HEK293 (cell line): ENCODE results near the gene CTAG1A.

ENCODE experiments used
- CTCF ChIA-PET: fragments of 350-600 bp; formaldehyde crosslinking; extraction: SDS; loops from one replicate; lab custom pipeline; 2021; ENCODE audit warnings: antibody characterized with exemption; lab: Yijun Ruan, JAX
- POLR2A ChIA-PET: fragments of 300-600 bp; formaldehyde crosslinking; extraction: SDS; loops from one replicate; lab custom pipeline; 2020; ENCODE audit warnings: antibody characterized with exemption, inconsistent platforms; lab: Yijun Ruan, JAX
- H3K27ac ChIP-seq: fragments of 200-500 bp; sonication (Bioruptor generic); 2 replicates; pipeline ENCODE4 v1.5.1; 2014; ENCODE audit warnings: low read depth, low read length, control low read depth, inconsistent platforms; ENCODE audit errors: extremely low read depth
- H3K36me3 ChIP-seq, 2 experiments: fragments of 200-500 bp in 1 of 2; sonication (Bioruptor generic) in 1 of 2; 1 replicate in 1 of 2; 2 replicates in 1 of 2; pipeline ENCODE4 v1.5.1; 2014 to 2017; ENCODE audit warnings: inconsistent platforms in 2 of 2, low read length in 2 of 2; ENCODE audit not compliant: control insufficient read depth in 2 of 2, insufficient read depth in 1 of 2
- H3K4me1 ChIP-seq: fragments of 200-500 bp; sonication (Bioruptor generic); 2 replicates; pipeline ENCODE4 v1.5.1; 2014; ENCODE audit warnings: mild to moderate bottlenecking, low read length, inconsistent platforms; ENCODE audit not compliant: control insufficient read depth, insufficient read depth
- H3K4me3 ChIP-seq: 2 replicates; pipeline ENCODE4 v1.5.1; 2011; ENCODE audit warnings: low read depth, mild to moderate bottlenecking, control low read depth, low read length, moderate library complexity
- H3K9me3 ChIP-seq: fragments of 200-500 bp; sonication (Bioruptor generic); 2 replicates; pipeline ENCODE4 v1.5.1; 2014; ENCODE audit warnings: low read depth, low read length, inconsistent platforms; ENCODE audit not compliant: control insufficient read depth, insufficient read depth
- GLIS2 ChIP-seq: fragments of 450-650 bp; formaldehyde crosslinking; IDR thresholded peaks from 2 replicates; pipeline ENCODE4 v1.5.1; 2016; ENCODE audit warnings: missing biosample characterization, missing genetic modification characterization
- REPIN1 ChIP-seq: fragments of 450-650 bp; formaldehyde crosslinking; IDR thresholded peaks from 2 replicates; pipeline ENCODE4 v1.5.1; 2017; ENCODE audit warnings: missing biosample characterization, missing genetic modification characterization, low read depth
- ZBTB17 ChIP-seq: fragments of 450-650 bp; formaldehyde crosslinking; IDR thresholded peaks from 2 replicates; pipeline ENCODE4 v1.5.1; 2016; ENCODE audit warnings: missing biosample characterization, missing genetic modification characterization
- ZBTB20 ChIP-seq: fragments of 450-650 bp; formaldehyde crosslinking; IDR thresholded peaks from 2 replicates; pipeline ENCODE4 v1.5.1; 2016; ENCODE audit warnings: missing biosample characterization, missing genetic modification characterization
- ZBTB8A ChIP-seq: fragments of 450-650 bp; formaldehyde crosslinking; IDR thresholded peaks from 2 replicates; pipeline ENCODE4 v1.5.1; 2016; ENCODE audit warnings: missing biosample characterization, missing genetic modification characterization
- ZFP69B ChIP-seq: fragments of 450-650 bp; formaldehyde crosslinking; IDR thresholded peaks from 2 replicates; pipeline ENCODE4 v1.5.1; 2016; ENCODE audit warnings: missing biosample characterization, missing genetic modification characterization
- ZNF169 ChIP-seq: fragments of 450-650 bp; formaldehyde crosslinking; IDR thresholded peaks from 2 replicates; pipeline ENCODE4 v1.5.1; 2016; ENCODE audit warnings: missing biosample characterization, missing genetic modification characterization
- ZNF214 ChIP-seq: fragments of 450-650 bp; formaldehyde crosslinking; IDR thresholded peaks from 2 replicates; pipeline ENCODE4 v1.5.1; 2017; ENCODE audit warnings: missing biosample characterization, mild to moderate bottlenecking, missing genetic modification characterization, borderline replicate concordance
- ZNF473 ChIP-seq: fragments of 450-650 bp; formaldehyde crosslinking; IDR thresholded peaks from 2 replicates; pipeline ENCODE4 v1.5.1; 2017; ENCODE audit warnings: missing biosample characterization, missing genetic modification characterization
- ZNF521 ChIP-seq: fragments of 450-650 bp; formaldehyde crosslinking; IDR thresholded peaks from 2 replicates; pipeline ENCODE4 v1.5.1; 2017; ENCODE audit warnings: missing biosample characterization, mild to moderate bottlenecking, missing genetic modification characterization
- ZNF529 ChIP-seq: fragments of 450-650 bp; formaldehyde crosslinking; IDR thresholded peaks from 2 replicates; pipeline ENCODE4 v1.5.1; 2017; ENCODE audit warnings: missing genetic modification characterization, missing biosample characterization; ENCODE audit not compliant: insufficient replicate concordance
- ZNF600 ChIP-seq: fragments of 450-650 bp; formaldehyde crosslinking; IDR thresholded peaks from 2 replicates; pipeline ENCODE4 v1.5.1; 2016; ENCODE audit warnings: missing biosample characterization, missing genetic modification characterization
- ZNF623 ChIP-seq: fragments of 450-650 bp; formaldehyde crosslinking; IDR thresholded peaks from 2 replicates; pipeline ENCODE4 v1.5.1; 2016; ENCODE audit warnings: missing biosample characterization, missing genetic modification characterization
- TF ChIP-seq, protein P1 (sequence below): fragments of 450-650 bp; formaldehyde crosslinking; IDR thresholded peaks from 2 replicates; pipeline ENCODE4 v1.5.1; 2016; ENCODE audit warnings: missing biosample characterization, missing genetic modification characterization, low read depth
- TF ChIP-seq, protein P2 (sequence below): fragments of 450-650 bp; formaldehyde crosslinking; optimal IDR thresholded peaks from 2 replicates; pipeline ENCODE3; 2016; ENCODE audit warnings: missing biosample characterization, mild to moderate bottlenecking, missing genetic modification characterization
- TF ChIP-seq, protein P3 (sequence below): fragments of 450-650 bp; formaldehyde crosslinking; IDR thresholded peaks from 2 replicates; pipeline ENCODE4 v1.5.1; 2016; ENCODE audit warnings: missing biosample characterization, missing genetic modification characterization
- TF ChIP-seq, protein P4 (sequence below): fragments of 450-650 bp; formaldehyde crosslinking; IDR thresholded peaks from 2 replicates; pipeline ENCODE4 v1.5.1; 2016; ENCODE audit warnings: missing biosample characterization, missing genetic modification characterization
- TF ChIP-seq, protein P5 (sequence below): fragments of 450-650 bp; formaldehyde crosslinking; IDR thresholded peaks from 2 replicates; pipeline ENCODE4 v1.5.1; 2016; ENCODE audit warnings: missing biosample characterization, missing genetic modification characterization
- TF ChIP-seq, protein P6 (sequence below): fragments of 450-650 bp; formaldehyde crosslinking; IDR thresholded peaks from 2 replicates; pipeline ENCODE4 v1.5.1; 2017; ENCODE audit warnings: missing biosample characterization, missing genetic modification characterization
- TF ChIP-seq, protein P7 (sequence below): sonication (generic); formaldehyde crosslinking; IDR thresholded peaks from 2 replicates; pipeline ENCODE4 v1.8.1; 2022; ENCODE audit warnings: mild to moderate bottlenecking, moderate library complexity, missing genetic modification reagents
- TF ChIP-seq, protein P8 (sequence below): fragments of 450-650 bp; formaldehyde crosslinking; IDR thresholded peaks from 2 replicates; pipeline ENCODE4 v1.5.1; 2016; ENCODE audit warnings: missing biosample characterization, missing genetic modification characterization

CTAG1A gene

DNA sequence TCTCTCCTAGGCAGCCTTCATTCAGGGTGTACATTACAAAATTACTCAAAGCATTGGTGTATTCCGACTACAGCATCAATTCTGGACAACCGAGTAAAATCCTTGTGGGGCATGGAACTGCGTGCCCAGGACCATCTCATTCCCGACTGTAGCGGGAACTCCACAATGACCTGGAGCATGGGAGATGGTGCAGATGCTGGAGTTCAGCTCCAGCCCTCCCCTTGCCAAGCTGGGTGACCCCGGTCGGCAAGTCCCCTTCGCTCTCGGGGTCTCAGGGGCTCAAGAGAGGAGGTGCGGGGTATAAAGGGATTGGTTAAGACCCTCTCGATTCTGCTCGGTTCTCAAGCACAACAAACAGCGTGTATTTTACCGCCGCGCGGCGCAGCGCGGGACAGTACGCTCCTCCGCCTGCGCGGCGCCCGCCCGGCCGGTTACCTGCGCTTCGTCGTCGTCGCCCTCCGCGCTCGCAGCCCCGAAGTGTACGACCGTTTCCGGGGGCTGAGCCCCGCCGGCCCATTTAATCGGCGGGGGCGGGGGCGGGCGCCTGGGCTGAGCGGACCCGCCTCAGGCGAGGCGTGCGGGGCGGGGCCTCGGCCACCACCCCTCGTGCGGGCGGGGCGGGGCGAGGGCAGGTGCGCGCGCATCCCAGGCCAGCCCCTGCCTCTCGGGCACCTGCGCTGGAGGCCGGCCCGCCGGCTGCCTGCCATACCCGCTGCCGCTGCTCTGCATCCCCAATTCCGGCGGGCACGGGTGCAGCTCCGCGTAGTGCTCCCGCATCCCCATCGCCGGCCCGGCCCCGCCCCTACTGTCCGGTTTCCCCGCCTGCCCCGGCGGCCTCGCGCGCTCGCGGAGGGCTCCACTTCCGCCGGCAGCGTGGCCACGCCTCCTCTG lies 38.3 kb upstream of the CTAG1A start, which contains the start of gene G6PD:
G6PD (minus strand) TSS at position 493 of the 891 bp plus-strand sequence. CDS start 691 bp downstream, outside the sequence.
- H3K4me3 ChIP-seq, result peak within 1 kb of the TSS; percentile 63
- H3K27ac ChIP-seq, result peak within 1 kb of the TSS; percentile 96
- H3K4me1 ChIP-seq, result peaks cover 1% of the 10 kb centered on the region
- CTCF ChIA-PET, result interaction anchor here (0.6 to 1.0 kb wide), 3 partner anchors 10 to 31 kb away, joined by 3 to 4 read pairs (median 3); no protein-coding TSS in a partner anchor
- peaks cover 5 to 27% of the 10 kb centered on the region in 2 experiments; a peak in 2 of 3 replicates for H3K36me3 ChIP-seq
- no peaks in the 10 kb centered on the region for H3K9me3 ChIP-seq
- POLR2A ChIA-PET, result interaction anchor here (1.5 kb wide), 1 partner anchor 134 kb away, joined by 4 read pairs; no protein-coding TSS in a partner anchor
- TF ChIP-seq, protein P1, sequence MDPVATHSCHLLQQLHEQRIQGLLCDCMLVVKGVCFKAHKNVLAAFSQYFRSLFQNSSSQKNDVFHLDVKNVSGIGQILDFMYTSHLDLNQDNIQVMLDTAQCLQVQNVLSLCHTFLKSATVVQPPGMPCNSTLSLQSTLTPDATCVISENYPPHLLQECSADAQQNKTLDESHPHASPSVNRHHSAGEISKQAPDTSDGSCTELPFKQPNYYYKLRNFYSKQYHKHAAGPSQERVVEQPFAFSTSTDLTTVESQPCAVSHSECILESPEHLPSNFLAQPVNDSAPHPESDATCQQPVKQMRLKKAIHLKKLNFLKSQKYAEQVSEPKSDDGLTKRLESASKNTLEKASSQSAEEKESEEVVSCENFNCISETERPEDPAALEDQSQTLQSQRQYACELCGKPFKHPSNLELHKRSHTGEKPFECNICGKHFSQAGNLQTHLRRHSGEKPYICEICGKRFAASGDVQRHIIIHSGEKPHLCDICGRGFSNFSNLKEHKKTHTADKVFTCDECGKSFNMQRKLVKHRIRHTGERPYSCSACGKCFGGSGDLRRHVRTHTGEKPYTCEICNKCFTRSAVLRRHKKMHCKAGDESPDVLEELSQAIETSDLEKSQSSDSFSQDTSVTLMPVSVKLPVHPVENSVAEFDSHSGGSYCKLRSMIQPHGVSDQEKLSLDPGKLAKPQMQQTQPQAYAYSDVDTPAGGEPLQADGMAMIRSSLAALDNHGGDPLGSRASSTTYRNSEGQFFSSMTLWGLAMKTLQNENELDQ (tag by site-specific recombination), result no peak
- no peak for TF ChIP-seq ZNF623 (tag by site-specific recombination)
- TF ChIP-seq REPIN1 (tag by site-specific recombination), result no peak
- TF ChIP-seq, protein P2, sequence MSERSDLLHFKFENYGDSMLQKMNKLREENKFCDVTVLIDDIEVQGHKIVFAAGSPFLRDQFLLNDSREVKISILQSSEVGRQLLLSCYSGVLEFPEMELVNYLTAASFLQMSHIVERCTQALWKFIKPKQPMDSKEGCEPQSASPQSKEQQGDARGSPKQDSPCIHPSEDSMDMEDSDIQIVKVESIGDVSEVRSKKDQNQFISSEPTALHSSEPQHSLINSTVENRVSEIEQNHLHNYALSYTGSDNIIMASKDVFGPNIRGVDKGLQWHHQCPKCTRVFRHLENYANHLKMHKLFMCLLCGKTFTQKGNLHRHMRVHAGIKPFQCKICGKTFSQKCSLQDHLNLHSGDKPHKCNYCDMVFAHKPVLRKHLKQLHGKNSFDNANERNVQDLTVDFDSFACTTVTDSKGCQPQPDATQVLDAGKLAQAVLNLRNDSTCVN (tag by site-specific recombination), result peak; percentile 79
- 0 out of 2 replicates have a peak, but pooled peaks have one; percentile 37 for TF ChIP-seq ZFP69B (tag by site-specific recombination)
- TF ChIP-seq GLIS2 (tag by site-specific recombination), result 0 out of 2 replicates have a peak, but pooled peaks have one; percentile 14
- TF ChIP-seq ZNF529 (tag by site-specific recombination), result no peak
- TF ChIP-seq, protein P3, sequence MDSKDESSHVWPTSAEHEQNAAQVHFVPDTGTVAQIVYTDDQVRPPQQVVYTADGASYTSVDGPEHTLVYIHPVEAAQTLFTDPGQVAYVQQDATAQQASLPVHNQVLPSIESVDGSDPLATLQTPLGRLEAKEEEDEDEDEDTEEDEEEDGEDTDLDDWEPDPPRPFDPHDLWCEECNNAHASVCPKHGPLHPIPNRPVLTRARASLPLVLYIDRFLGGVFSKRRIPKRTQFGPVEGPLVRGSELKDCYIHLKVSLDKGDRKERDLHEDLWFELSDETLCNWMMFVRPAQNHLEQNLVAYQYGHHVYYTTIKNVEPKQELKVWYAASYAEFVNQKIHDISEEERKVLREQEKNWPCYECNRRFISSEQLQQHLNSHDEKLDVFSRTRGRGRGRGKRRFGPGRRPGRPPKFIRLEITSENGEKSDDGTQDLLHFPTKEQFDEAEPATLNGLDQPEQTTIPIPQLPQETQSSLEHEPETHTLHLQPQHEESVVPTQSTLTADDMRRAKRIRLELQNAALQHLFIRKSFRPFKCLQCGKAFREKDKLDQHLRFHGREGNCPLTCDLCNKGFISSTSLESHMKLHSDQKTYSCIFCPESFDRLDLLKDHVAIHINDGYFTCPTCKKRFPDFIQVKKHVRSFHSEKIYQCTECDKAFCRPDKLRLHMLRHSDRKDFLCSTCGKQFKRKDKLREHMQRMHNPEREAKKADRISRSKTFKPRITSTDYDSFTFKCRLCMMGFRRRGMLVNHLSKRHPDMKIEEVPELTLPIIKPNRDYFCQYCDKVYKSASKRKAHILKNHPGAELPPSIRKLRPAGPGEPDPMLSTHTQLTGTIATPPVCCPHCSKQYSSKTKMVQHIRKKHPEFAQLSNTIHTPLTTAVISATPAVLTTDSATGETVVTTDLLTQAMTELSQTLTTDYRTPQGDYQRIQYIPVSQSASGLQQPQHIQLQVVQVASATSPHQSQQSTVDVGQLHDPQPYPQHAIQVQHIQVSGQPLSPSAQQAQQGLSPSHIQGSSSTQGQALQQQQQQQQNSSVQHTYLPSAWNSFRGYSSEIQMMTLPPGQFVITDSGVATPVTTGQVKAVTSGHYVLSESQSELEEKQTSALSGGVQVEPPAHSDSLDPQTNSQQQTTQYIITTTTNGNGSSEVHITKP (tag by site-specific recombination), result peak; percentile 52
- TF ChIP-seq ZBTB8A, result peak; percentile 90
- no peak for TF ChIP-seq ZBTB20 (tag by site-specific recombination)
- TF ChIP-seq ZBTB17 (tag by site-specific recombination), result peak; percentile 29
- TF ChIP-seq ZNF169 (tag by site-specific recombination), result no peak
- TF ChIP-seq, protein P4, sequence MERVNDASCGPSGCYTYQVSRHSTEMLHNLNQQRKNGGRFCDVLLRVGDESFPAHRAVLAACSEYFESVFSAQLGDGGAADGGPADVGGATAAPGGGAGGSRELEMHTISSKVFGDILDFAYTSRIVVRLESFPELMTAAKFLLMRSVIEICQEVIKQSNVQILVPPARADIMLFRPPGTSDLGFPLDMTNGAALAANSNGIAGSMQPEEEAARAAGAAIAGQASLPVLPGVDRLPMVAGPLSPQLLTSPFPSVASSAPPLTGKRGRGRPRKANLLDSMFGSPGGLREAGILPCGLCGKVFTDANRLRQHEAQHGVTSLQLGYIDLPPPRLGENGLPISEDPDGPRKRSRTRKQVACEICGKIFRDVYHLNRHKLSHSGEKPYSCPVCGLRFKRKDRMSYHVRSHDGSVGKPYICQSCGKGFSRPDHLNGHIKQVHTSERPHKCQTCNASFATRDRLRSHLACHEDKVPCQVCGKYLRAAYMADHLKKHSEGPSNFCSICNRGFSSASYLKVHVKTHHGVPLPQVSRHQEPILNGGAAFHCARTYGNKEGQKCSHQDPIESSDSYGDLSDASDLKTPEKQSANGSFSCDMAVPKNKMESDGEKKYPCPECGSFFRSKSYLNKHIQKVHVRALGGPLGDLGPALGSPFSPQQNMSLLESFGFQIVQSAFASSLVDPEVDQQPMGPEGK (tag by site-specific recombination), result no peak
- TF ChIP-seq, protein P5, sequence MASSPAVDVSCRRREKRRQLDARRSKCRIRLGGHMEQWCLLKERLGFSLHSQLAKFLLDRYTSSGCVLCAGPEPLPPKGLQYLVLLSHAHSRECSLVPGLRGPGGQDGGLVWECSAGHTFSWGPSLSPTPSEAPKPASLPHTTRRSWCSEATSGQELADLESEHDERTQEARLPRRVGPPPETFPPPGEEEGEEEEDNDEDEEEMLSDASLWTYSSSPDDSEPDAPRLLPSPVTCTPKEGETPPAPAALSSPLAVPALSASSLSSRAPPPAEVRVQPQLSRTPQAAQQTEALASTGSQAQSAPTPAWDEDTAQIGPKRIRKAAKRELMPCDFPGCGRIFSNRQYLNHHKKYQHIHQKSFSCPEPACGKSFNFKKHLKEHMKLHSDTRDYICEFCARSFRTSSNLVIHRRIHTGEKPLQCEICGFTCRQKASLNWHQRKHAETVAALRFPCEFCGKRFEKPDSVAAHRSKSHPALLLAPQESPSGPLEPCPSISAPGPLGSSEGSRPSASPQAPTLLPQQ (tag by site-specific recombination), result peak; percentile 77
- TF ChIP-seq, protein P6, sequence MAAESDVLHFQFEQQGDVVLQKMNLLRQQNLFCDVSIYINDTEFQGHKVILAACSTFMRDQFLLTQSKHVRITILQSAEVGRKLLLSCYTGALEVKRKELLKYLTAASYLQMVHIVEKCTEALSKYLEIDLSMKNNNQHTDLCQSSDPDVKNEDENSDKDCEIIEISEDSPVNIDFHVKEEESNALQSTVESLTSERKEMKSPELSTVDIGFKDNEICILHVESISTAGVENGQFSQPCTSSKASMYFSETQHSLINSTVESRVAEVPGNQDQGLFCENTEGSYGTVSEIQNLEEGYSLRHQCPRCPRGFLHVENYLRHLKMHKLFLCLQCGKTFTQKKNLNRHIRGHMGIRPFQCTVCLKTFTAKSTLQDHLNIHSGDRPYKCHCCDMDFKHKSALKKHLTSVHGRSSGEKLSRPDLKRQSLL (tag by site-specific recombination), result peak; percentile 81
- TF ChIP-seq, protein P7, sequence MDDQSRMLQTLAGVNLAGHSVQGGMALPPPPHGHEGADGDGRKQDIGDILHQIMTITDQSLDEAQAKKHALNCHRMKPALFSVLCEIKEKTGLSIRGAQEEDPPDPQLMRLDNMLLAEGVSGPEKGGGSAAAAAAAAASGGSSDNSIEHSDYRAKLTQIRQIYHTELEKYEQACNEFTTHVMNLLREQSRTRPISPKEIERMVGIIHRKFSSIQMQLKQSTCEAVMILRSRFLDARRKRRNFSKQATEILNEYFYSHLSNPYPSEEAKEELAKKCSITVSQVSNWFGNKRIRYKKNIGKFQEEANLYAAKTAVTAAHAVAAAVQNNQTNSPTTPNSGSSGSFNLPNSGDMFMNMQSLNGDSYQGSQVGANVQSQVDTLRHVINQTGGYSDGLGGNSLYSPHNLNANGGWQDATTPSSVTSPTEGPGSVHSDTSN (CRISPR knock-in tag), result peak; percentile 52; the same call in 1 of the 2 replicates
- no peak for TF ChIP-seq ZNF214 (tag by site-specific recombination)
- TF ChIP-seq, protein P8, sequence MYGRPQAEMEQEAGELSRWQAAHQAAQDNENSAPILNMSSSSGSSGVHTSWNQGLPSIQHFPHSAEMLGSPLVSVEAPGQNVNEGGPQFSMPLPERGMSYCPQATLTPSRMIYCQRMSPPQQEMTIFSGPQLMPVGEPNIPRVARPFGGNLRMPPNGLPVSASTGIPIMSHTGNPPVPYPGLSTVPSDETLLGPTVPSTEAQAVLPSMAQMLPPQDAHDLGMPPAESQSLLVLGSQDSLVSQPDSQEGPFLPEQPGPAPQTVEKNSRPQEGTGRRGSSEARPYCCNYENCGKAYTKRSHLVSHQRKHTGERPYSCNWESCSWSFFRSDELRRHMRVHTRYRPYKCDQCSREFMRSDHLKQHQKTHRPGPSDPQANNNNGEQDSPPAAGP (tag by site-specific recombination), result 0 out of 2 replicates have a peak, but pooled peaks have one; percentile 1
- TF ChIP-seq ZNF521, result no peak
- TF ChIP-seq ZNF600 (tag by site-specific recombination), result peak; percentile 11; the same call in 1 of the 2 replicates
- TF ChIP-seq ZNF473, result no peak
